Skeletal muscle tissue (tissue), 4 donors: ENCODE data around the gene CLDND2. TPM values are rescaled to one million over a fixed set of nuclear protein-coding genes. Genes with fewer than 3 reads are reported as not detected.
A peak's percentile ranks its signal among the peaks of the same experiment; 100 is the strongest.

ENCODE experiments used
- H3K27ac ChIP-seq: one replicate; pipeline ENCODE4 v1.7.0; 2013; ENCODE audit warnings: mild to moderate bottlenecking, low read depth, low read length, inconsistent platforms
- H3K27me3 ChIP-seq, 3 donors: one replicate each; pipeline ENCODE4 v1.7.0; 2013; ENCODE audit warnings: low read length in 3 of 3; ENCODE audit not compliant: control insufficient read depth in 3 of 3, insufficient read depth in 3 of 3
- H3K36me3 ChIP-seq, 3 donors: one replicate each; pipeline ENCODE4 v1.7.0; 2013; ENCODE audit warnings: low read length in 3 of 3; ENCODE audit not compliant: control insufficient read depth in 3 of 3, insufficient read depth in 3 of 3
- H3K4me1 ChIP-seq, 3 donors: one replicate each; pipeline ENCODE4 v1.7.0; 2013; ENCODE audit warnings: low read length in 3 of 3, mild to moderate bottlenecking in 3 of 3; ENCODE audit not compliant: control insufficient read depth in 3 of 3, insufficient read depth in 3 of 3
- H3K4me3 ChIP-seq, 3 donors: one replicate each; pipeline ENCODE4 v1.7.0; 2013; ENCODE audit warnings: low read length in 3 of 3
- H3K9ac ChIP-seq, 3 donors: one replicate each; pipeline ENCODE4 v1.7.0; 2013; ENCODE audit warnings: low read length in 3 of 3, mild to moderate bottlenecking in 3 of 3, moderate library complexity in 2 of 3, low read depth in 1 of 3
- H3K9me3 ChIP-seq, 3 donors: one replicate each; pipeline ENCODE4 v1.7.0; 2013; ENCODE audit warnings: low read length in 3 of 3; ENCODE audit not compliant: control insufficient read depth in 3 of 3
- total RNA-seq: library from RNA; depleted of rRNA; stranded (reverse); fragments of >200 nt; gene quantifications from one replicate; pipeline ENCODE4 v1.2.3, GENCODE V29; 2014
- donor health status: Osteomylitis.

CLDND2 gene
- total RNA-seq, 1 donor from 2014 or later, result not detected

DNA sequence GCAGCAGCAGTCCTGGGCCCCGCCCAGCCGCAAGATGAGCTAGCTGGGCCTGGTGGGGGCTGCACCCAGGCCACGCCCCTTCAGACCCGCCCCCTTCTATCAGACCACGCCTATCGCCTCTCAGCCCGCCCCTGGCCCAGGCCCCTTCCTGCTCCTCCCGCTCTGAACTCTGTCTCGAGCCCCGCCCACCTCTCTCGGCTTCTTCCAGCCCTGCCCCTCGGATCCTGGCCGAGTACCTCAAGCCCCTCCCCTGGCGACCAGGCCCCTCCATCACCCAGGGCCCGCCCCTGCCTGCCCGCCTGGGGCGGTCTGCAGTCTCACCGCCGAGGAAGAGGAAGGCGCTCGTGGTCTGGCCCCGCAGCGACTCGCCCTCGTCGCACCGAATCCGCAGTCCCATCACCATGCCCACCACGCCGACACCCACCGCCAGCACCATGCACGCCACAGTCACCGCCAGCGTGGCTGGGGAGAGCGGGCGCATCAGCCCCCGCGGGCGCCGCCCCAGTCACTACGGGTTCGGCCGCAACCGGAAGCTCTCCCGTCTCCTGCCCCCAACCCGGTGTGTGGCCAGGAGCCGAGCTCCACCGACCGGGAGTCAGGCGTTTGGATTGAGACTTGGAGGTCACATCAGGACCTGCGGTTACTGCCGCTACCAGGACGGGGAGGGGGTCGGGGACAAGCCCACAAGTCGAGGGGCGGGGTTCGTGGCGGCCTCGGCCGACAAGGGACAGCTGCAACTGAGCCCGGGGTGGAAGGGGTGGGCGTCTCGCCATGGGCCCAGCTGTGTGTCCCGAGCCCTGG is 1.0 kb downstream of the CLDND2 start:
- Histone ChIP-seq H3K36me3 (no peaks in the 10 kb centered on the region), H3K9ac (peak overlapping the region; percentile 88 to 89 (median 89)), H3K27me3 (peaks cover 0 to 4% (median 0%) of the 10 kb centered on the region in 3 donors), H3K4me1 (peaks cover 29 to 40% (median 29%) of the 10 kb centered on the region in 3 donors), H3K9me3 (no peaks in the 10 kb centered on the region), H3K4me3 (peak overlapping the region; percentile 87 to 93 (median 93)), H3K27ac (peak overlapping the region; percentile 93)

DNA sequence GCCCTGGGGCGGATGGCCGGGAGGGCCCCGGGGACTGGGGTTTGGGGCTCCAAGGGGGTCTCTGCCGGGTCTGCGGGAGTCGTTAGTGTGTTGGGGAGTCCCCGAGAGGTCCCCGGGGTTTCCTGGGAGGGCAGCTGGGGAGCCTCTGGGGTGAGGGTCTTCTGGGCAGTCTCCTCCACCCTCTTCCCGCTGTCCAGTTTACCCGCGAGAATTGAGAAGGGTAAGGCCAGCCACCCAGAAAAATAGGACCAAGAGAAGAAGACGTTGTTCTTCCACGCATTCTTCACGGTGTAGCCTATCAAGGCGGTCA is 1.6 kb downstream of the CLDND2 start:
- Histone ChIP-seq H3K9me3 (no peaks in the 10 kb centered on the region), H3K27me3 (peaks cover 0 to 1% (median 0%) of the 10 kb centered on the region in 3 donors), H3K4me3 (peak overlapping the region; percentile 87 to 93 (median 93)), H3K4me1 (peaks cover 31 to 44% (median 32%) of the 10 kb centered on the region in 3 donors), H3K27ac (peak overlapping the region; percentile 93), H3K36me3 (no peaks in the 10 kb centered on the region), H3K9ac (peak overlapping the region; percentile 88 to 89 (median 89))

DNA sequence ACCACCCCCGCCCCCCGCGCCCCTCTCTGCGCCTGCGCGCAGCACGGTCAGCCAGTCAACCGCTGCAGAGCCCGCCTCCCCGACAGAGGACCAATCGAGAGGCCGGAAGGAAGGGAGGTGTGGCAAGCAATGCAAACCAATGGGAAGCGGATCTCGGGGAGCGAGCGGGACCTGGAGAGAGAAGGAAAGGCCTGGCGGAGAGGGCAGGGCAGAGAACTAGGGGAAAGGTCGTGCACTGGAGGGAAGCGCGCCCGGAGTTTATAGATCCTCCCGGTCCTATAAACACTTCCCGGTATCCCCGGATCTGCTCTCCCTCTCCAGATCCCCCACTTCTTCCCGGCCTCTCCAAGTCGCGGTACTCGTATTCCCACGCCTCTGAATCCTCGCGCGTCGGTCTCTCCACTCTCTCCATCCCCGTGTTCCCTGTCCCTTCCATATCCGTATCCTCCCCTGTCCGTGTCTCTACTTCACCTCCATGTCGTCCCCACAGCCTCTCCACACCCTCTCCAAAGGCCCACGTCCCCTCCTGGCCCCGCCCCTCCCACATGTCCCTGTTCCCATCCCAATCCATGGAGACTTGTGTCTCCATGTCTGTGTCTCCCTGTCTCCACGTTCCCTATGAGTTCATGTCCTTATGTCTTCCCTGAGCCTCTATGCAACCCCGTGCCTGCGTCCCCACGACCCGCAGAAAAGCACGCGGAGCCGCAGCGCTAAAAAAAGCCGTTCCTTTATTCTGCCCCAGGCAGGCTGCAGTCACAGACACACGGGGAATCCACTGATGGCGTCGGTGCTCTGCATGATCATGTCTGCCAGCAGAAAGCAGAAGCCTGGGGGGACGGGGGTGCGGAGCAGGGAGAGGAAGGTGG is 2.2 kb downstream of the CLDND2 start:
- H3K9ac ChIP-seq, result peak overlapping the region; percentile 88 to 99 (median 89)
- no peaks in the 10 kb centered on the region for H3K9me3 ChIP-seq
- no peaks in the 10 kb centered on the region for H3K36me3 ChIP-seq
- H3K27me3 ChIP-seq, result no peaks in the 10 kb centered on the region
- H3K4me1 ChIP-seq, result peaks cover 31 to 44% (median 32%) of the 10 kb centered on the region in 3 donors
- peak overlapping the region; percentile 93 for H3K27ac ChIP-seq
- H3K4me3 ChIP-seq, result peak overlapping the region; percentile 87 to 98 (median 95)

DNA sequence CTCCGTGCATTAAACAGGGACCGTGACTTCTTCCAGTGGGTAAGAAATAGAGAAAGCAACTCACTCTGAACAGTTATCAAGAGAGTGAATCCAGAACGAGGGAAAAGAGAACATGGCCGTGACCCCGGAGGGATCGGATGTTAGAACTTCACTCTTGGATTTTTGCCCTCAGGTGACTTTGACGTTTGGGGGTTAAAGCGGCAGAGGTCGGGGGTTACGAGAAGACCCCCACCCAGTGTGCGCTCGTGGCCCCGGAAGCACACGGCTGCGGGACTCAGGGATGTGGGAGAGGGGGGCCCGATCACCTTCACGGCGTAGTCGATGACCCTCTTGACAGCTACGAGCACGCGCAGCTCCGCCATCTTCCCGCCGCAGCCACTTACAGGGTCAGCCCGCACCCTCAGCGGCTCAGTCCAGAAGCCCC is 2.8 kb downstream of the CLDND2 start, which contains the start of gene ETFB:
ETFB (minus strand) TSS at position 424 of the 424 bp plus-strand sequence; CDS start at position 362, 62 bp downstream.
- Histone ChIP-seq H3K4me3 (peak within 1 kb of the TSS; percentile 87 to 98 (median 95)), H3K27me3 (no peaks in the 10 kb centered on the region), H3K9me3 (no peaks in the 10 kb centered on the region), H3K9ac (peak within 1 kb of the TSS; percentile 89 to 99 (median 98)), H3K4me1 (peaks cover 31 to 44% (median 32%) of the 10 kb centered on the region in 3 donors), H3K27ac (peak within 1 kb of the TSS; percentile 93), H3K36me3 (no peaks in the 10 kb centered on the region)

DNA sequence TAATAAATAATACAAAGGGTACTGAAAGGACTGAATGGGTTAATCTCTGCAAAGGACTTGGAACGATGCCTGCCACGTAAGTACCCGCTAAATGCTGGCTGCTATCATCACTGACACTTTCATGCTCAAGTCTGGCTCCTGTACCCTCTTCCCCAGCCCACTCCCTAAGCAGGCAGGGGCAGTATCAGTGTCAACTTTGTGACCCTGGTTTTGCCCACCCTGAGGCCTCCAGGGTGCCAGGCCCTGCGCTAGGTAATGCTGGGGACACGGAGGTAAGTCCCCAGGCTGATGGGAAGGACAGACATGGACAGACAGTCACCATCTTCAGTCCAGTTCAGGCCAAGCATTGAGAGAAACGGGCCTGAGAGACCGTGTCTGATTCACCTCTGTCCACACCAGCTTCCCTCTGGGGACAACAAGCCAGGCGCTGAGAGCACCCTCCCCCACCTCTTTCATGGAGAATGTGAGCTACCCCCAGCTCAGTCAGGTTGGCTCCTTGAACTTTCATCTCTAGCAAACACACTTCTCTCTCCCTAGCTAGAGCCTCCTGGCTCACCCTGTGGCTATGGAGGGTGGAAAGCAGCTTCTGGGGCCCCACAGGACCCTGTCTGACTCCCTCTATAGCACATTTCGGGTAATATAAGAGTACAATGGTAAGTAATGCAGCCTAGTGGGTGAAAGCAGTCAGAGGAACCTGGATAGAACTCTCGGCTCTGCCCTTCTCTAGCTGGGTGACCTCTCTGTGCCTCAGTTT is 3.4 kb downstream of the CLDND2 start:
- Histone ChIP-seq H3K9me3 (no peaks in the 10 kb centered on the region), H3K4me1 (peaks cover 31 to 44% (median 32%) of the 10 kb centered on the region in 3 donors), H3K9ac (peak overlapping the region; percentile 88 to 99 (median 98)), H3K36me3 (no peaks in the 10 kb centered on the region), H3K27me3 (no peaks in the 10 kb centered on the region), H3K27ac (peak overlapping the region; percentile 93), H3K4me3 (peak overlapping the region; percentile 79 to 98 (median 95))

DNA sequence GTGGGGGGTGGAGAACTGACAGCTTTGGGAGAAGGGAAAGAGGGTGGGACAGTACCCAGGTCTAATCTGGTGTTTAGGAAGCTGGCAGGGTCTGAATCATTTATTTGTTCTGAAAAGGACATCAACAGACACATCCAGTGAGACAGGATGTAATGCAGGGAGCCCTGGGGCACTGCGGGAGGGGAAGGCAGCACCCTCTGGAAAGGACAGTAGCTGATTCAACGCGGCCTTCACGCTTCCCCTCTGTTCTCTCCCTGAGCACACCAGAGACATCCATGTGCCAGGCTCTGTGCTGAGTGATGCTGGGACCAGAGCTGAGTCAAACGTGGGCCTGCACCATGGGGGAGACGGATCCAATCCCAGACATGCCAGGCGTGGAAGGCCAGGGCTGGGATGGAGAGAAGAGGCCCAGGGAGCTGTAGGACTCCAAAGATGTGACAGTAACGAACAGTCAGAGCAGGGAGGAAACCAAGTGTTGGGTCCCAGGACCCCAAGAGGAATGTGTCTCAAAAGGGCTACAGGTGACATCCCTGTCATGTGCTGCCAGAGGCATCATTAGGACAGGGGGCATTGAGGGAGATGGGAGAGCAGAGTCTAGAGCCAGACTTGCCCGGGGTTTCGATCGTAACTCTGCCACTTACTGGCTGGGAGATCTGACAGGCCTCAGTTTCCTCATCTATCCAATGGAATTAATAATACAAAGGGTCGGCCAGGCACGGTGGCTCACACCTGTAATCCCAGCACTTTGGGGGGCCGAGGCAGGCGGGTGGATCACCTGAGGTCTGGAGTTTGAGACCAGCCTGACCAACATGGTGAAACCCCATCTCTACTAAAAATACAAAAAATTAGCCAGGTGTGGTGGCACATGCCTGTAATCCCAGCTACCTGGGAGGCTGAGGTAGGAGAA is 4.3 kb downstream of the CLDND2 start:
- Histone ChIP-seq H3K4me1 (peaks cover 31 to 44% (median 32%) of the 10 kb centered on the region in 3 donors), H3K36me3 (no peaks in the 10 kb centered on the region), H3K27me3 (no peaks in the 10 kb centered on the region), H3K9ac (peak overlapping the region in 2 of 3 donors; percentile 40 to 60), H3K9me3 (no peaks in the 10 kb centered on the region), H3K27ac (no peak overlapping the region), H3K4me3 (peak overlapping the region in 1 of 3 donors; percentile 35)

DNA sequence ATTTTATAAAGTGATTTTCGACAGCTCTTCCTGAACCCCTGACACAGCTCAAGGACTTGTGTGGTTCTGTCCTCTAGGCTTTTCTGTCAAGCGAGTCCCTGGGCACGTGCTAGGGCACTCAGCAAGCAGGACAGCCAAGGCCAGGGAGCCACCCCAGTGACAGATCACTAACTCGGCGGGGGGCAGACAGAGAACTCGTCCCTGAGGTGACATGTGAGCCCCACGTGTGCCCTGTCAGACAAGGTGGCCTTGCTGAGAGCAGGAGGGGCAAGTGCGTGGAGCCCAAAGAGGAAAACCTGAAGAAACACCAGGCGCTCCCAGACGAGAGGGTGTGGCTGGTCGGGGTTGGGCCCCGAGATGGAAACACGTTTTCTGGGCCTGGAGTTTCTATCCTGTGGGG is 7.6 kb downstream of the CLDND2 start:
- Histone ChIP-seq H3K27ac (no peak overlapping the region), H3K36me3 (peaks cover 0 to 3% (median 0%) of the 10 kb centered on the region in 3 donors), H3K4me3 (no peak overlapping the region), H3K27me3 (no peaks in the 10 kb centered on the region), H3K9ac (no peak overlapping the region), H3K9me3 (no peaks in the 10 kb centered on the region), H3K4me1 (peaks cover 22 to 29% (median 22%) of the 10 kb centered on the region in 3 donors)

DNA sequence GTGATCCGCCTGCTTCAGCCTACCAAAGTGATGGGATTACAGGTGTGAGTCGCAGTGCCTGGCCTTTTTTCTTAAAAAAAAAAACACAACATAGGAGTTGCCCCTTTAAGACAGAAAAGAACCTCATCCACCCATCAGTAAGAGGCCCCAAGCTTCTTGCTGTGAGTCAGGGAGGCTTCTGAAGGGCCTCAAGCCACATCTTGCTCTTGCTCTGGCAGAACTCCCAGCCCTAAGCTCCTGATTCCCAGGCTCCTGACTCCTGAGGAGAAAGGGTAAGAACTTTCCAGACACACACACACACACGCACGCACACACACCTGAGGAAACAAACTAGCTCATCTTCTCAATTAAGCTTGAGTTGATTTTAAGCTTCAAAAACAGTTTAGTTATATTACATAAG is 9.5 kb downstream of the CLDND2 start:
- peaks cover 0 to 4% (median 0%) of the 10 kb centered on the region in 3 donors for H3K36me3 ChIP-seq
- no peaks in the 10 kb centered on the region for H3K27me3 ChIP-seq
- no peak overlapping the region for H3K4me3 ChIP-seq
- H3K4me1 ChIP-seq, result peaks cover 8 to 19% (median 12%) of the 10 kb centered on the region in 3 donors
- H3K9ac ChIP-seq, result no peak overlapping the region
- H3K27ac ChIP-seq, result no peak overlapping the region
- H3K9me3 ChIP-seq, result no peaks in the 10 kb centered on the region
